K562 (cell line): Measurements from ENCODE around the gene MED22. TPM values are rescaled to one million over a fixed set of nuclear protein-coding genes. Genes with fewer than 3 reads are reported as not detected.

Experiments
- C11orf30 ChIP-seq: fragments of 450-650 bp; IDR thresholded peaks from 2 replicates; pipeline ENCODE4 v1.6.1; 2016; ENCODE audit warnings: low read depth, mild to moderate bottlenecking
- FOSL1 ChIP-seq: fragments of 200-800 bp; sonication (Bioruptor generic); conservative IDR thresholded peaks from 2 replicates; pipeline ENCODE4 v1.6.1; 2016; ENCODE audit warnings: missing genetic modification characterization, missing compliant biosample characterization
- MCM5 ChIP-seq: fragments of 450-650 bp; IDR thresholded peaks from 2 replicates; pipeline ENCODE4 v1.6.1; 2016; ENCODE audit warnings: low read depth
- RHOXF2B ChIP-seq: fragments of 250-450 bp; sonication (Bioruptor Pico); conservative IDR thresholded peaks from 2 replicates; pipeline ENCODE4 v1.5.1; 2021
- SUPT5H ChIP-seq: fragments of 450-650 bp; IDR thresholded peaks from 2 replicates; pipeline ENCODE4 v1.6.1; 2016
- USF2 ChIP-seq: sonication (generic); formaldehyde crosslinking; IDR thresholded peaks from 2 replicates; pipeline ENCODE4 v1.5.0; 2020; ENCODE audit warnings: missing genetic modification reagents
- ZBTB12 ChIP-seq: fragments of 250-450 bp; sonication (Bioruptor Pico); IDR thresholded peaks from 2 replicates; pipeline ENCODE4 v1.4.0; 2020
- ZC3H4 ChIP-seq: sonication (generic); formaldehyde crosslinking; IDR thresholded peaks from 2 replicates; pipeline ENCODE4 v1.9.0; 2021; ENCODE audit warnings: missing genetic modification reagents, borderline replicate concordance
- ZFP91 ChIP-seq: sonication (generic); formaldehyde crosslinking; IDR thresholded peaks from 2 replicates; pipeline ENCODE4 v1.8.0; 2022; ENCODE audit warnings: mild to moderate bottlenecking, missing genetic modification reagents
- ZNF512 ChIP-seq: IDR thresholded peaks from 2 replicates; pipeline ENCODE4 v1.6.1; 2016; ENCODE audit warnings: missing genetic modification characterization, missing compliant biosample characterization
- ZZZ3 ChIP-seq: fragments of 450-650 bp; IDR thresholded peaks from 2 replicates; pipeline ENCODE4 v1.6.1; 2016; ENCODE audit warnings: antibody characterized with exemption, mild to moderate bottlenecking, moderate library complexity
- polyA plus RNA-seq, 8 experiments: library from polyadenylated mRNA; depleted of rRNA in 4 of 8; stranded (reverse) in 5 of 8; unstranded in 3 of 8; fragments of >200 nt; fragmentation: Nextera tagmentation in 2 of 8; fragmentation: Illumina TruSeq in 1 of 8; extraction: Ambion mirVana in 2 of 8; extraction: Trizol in 1 of 8; gene quantifications; 2 replicates each; pipeline versions ENCODE4 v1.2.1 to v1.2.3, GENCODE V29; 2011 to 2014; ENCODE audit warnings: inconsistent platforms in 1 of 8, missing spikeins in 1 of 8
- total RNA-seq, 7 experiments: library from RNA; depleted of rRNA in 6 of 7; stranded (reverse); fragments of >200 nt in 6 of 7; fragmentation: Illumina TruSeq in 2 of 7; extraction: Trizol in 2 of 7; gene quantifications; 2 replicates each; pipeline versions ENCODE4 v1.2.1 to v1.2.3, GENCODE V29; 2011 to 2021; ENCODE audit warnings: low replicate concordance in 1 of 7
- TF ChIP-seq, protein P1 (sequence below): IDR thresholded peaks from 2 replicates; pipeline ENCODE4 v1.6.1; 2012; ENCODE audit warnings: low read depth, low read length, improper control_type of control experiment, borderline replicate concordance

The MED22 gene
- total and polyA plus RNA-seq, 9 of the 15 experiments (the other 6 are each of a cell fraction or from before 2014, with no cell fraction given) = 0.73 to 35.6 (median 22.3) TPM

- TF ChIP-seq ZNF512 = no peak
- TF ChIP-seq ZC3H4 (CRISPR knock-in tag) = no peak
- peak; percentile 93 for TF ChIP-seq C11orf30
- peak; percentile 81 for TF ChIP-seq SUPT5H
- TF ChIP-seq RHOXF2B (CRISPR knock-in tag) = no peak
- TF ChIP-seq, protein P1, sequence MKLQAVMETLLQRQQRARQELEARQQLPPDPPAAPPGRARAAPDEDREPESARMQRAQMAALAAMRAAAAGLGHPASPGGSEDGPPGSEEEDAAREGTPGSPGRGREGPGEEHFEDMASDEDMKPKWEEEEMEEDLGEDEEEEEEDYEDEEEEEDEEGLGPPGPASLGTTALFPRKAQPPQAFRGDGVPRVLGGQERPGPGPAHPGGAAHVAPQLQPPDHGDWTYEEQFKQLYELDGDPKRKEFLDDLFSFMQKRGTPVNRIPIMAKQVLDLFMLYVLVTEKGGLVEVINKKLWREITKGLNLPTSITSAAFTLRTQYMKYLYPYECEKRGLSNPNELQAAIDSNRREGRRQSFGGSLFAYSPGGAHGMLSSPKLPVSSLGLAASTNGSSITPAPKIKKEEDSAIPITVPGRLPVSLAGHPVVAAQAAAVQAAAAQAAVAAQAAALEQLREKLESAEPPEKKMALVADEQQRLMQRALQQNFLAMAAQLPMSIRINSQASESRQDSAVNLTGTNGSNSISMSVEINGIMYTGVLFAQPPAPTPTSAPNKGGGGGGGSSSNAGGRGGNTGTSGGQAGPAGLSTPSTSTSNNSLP = no peak
- TF ChIP-seq MCM5 = no peak
- TF ChIP-seq ZZZ3 = no peak
- TF ChIP-seq ZBTB12 (CRISPR knock-in tag) = peak; percentile 13; the same call in 1 of the 2 replicates
- TF ChIP-seq USF2 (CRISPR knock-in tag) = peak; percentile 3
- peak; percentile 39; the same call in 1 of the 2 replicates for TF ChIP-seq ZFP91 (CRISPR knock-in tag)
- TF ChIP-seq FOSL1 = peak; percentile 34; the same call in 1 of the 2 replicates
Observed at GRCh38 chr9:133335924-133336811, 11.8 kb downstream of the MED22 start, which contains the start of gene SURF6 (continued).
